HG03196 (cell line): ENCODE results near the gene SNRNP25.

ENCODE experiments used
- ATAC-seq: cut with Tn5 transposase; IDR thresholded peaks from one replicate; pipeline ENCODE4 v1.9.1; 2021; ENCODE audit not compliant: unreplicated experiment

The SNRNP25 gene

GRCh38 chr16:100989-101388, 47.4 kb downstream of the SNRNP25 start:
- ATAC-seq, result no peak

DNA sequence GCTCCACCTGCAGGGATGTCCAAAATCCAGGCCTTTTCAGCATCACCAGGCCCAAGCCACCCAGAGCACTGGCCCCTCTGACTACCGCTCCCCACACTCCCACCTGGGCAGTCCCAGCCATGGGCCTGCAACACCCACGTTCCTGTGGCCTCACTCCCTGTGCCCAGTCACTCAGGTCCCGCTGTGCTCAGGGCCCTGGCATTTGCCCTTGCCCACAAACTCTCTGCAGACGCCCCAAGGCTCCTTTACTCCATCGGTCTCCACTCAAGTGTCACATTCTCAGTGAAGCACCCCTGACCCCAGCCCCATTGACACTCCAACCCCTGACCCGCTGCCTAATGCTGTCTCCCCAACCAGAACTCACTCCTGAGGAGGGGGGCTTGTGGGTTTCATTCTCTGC, 48.0 kb downstream of the SNRNP25 start:
- ATAC-seq, result no peak

- no peak for ATAC-seq
Measured at GRCh38 chr16:102060-102855, 48.6 kb downstream of the SNRNP25 start.

- ATAC-seq, result no peak
Measured at GRCh38 chr16:104355-104754, 50.7 kb downstream of the SNRNP25 start.

- no peak for ATAC-seq
Measured at GRCh38 chr16:104928-105327, 51.3 kb downstream of the SNRNP25 start.

DNA sequence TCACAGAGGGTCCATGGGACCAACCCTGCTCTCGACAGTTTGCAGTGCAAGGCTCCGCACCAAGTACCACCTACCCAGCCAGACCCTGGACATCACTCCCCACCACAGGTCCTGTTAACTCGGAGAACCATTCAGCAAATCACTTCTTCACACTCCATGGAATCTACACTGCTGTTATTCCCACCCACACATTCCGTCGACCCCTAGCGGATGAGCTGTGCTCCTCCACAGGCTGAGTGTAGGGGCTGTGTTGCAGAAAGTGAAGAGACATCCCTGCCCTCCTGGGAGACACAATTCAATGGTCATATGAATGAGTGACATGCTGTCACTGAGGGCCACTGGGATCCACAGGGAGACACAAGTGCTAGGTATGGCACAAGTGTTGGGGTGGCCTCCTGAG, 51.9 kb downstream of the SNRNP25 start:
- ATAC-seq, result no peak

DNA sequence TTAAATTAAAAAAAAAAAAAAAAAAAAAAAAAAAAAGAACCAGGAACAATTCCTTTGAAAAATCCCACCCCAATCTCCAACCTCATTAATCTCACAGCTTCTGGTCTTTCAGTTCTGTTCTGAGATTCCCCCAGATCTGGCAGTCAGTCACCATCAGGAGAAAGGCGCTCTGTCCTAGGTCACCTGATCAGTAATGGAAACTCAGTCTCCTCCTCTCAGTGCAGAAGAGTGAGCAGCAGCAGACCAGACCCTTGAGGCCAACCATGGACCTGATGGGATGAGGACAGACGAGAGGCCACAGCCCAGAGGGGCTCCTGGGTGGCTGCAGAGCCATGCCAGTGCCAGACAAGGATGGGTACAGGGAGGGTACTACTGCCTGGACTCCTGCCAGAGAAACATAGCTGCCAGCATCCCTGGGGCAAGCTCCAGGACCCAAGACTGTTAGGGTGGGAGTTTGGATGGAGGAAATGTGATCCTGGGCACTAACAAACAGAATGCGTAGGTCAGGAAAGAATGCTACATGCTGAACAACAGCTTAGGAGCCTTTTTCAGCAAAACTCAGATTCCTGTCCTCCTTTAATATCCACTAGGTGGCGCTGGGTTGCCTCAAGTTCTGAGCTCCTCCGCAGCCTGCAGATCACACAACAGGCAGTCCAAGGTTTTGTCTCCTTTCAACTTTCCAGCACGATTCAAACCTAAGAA, 53.1 kb downstream of the SNRNP25 start:
- no peak for ATAC-seq
